Ovary (tissue), 9 donors: ENCODE data around the gene FXN. TPM values are rescaled to one million over a fixed set of nuclear protein-coding genes. Genes with fewer than 3 reads are reported as not detected.

Source experiments
- DNase-seq, 5 donors: peaks; one replicate each; pipeline ENCODE4 v3.0.0-alpha.2; 2019 to 2020
- H3K27ac ChIP-seq, 2 donors: fragments of 200-600 bp; one replicate each; pipeline versions ENCODE4 v1.5.1 to v1.8.0; 2019 to 2022
- H3K27me3 ChIP-seq: fragments of 200-600 bp; one replicate; pipeline ENCODE4 v1.8.0; 2022
- H3K36me3 ChIP-seq: fragments of 200-600 bp; sonication (generic); one replicate; pipeline ENCODE4 v1.5.1; 2019
- H3K4me1 ChIP-seq: one replicate; pipeline ENCODE4 v1.8.1; 2013; ENCODE audit warnings: mild to moderate bottlenecking, moderate library complexity; ENCODE audit not compliant: insufficient read depth
- H3K4me3 ChIP-seq: fragments of 200-600 bp; sonication (generic); one replicate; pipeline ENCODE4 v1.5.1; 2017
- H3K9me3 ChIP-seq, 2 donors: fragments of 200-600 bp in 1 of 2; sonication (generic) in 1 of 2; one replicate each; pipeline versions ENCODE4 v1.5.1 to v1.8.1; 2013 to 2019; ENCODE audit warnings: mild to moderate bottlenecking in 1 of 2, moderate library complexity in 1 of 2
- EP300 ChIP-seq: sonication (generic); formaldehyde crosslinking; IDR thresholded peaks from one replicate; pipeline ENCODE4 v1.6.1; 2017; ENCODE audit warnings: antibody characterized with exemption
- POLR2A ChIP-seq: fragments of 450-650 bp; IDR thresholded peaks from one replicate; pipeline ENCODE4 v1.6.1; 2017; ENCODE audit warnings: antibody characterized with exemption, mild to moderate bottlenecking, moderate library complexity
- WGBS, 3 donors: extraction: QIAGEN DNeasy Blood & Tissue Kit in 1 of 3; methylation state at CpG; one replicate each; pipeline versions ENCODE4 v1.1.5 to v1.1.7; 2013 to 2017; 5-methylcytosine and 5-hydroxymethylcytosine counted together
- intact Hi-C, 4 donors: fragments of 100-400 bp; cut with DNase I; formaldehyde crosslinking; loops; one replicate each; pipeline versions ENCODE4 v1.11.0 to v1.15.1; 2022 to 2023
- polyA plus RNA-seq, 2 donors: library from polyadenylated mRNA; stranded (reverse); fragments of 200-250 nt in 1 of 2; fragments of 350-450 nt in 1 of 2; fragmentation: Illumina TruSeq in 1 of 2; extraction: RNeasy Lipid Tissue Mini Kit (QIAGEN cat#74804) in 1 of 2; gene quantifications; one replicate each; pipeline ENCODE4 v1.2.3, GENCODE V29; 2013 to 2014
- total RNA-seq, 7 donors: library from RNA; depleted of rRNA in 2 of 7; stranded (reverse); fragments of >200 nt in 2 of 7; fragmentation: NEBNext Ultra II Directional in 3 of 7; extraction: Animal tissue kit (Norgen Biotek cat#: 25700) in 3 of 7; gene quantifications; one replicate each; pipeline versions ENCODE4 v1.1.0 to v1.2.4, GENCODE V29; 2016 to 2023
- TF ChIP-seq, protein P1 (sequence below), 3 donors: fragments of 450-650 bp in 2 of 3; fragments of 200-600 bp in 1 of 3; IDR thresholded peaks; one replicate each; pipeline versions ENCODE4 v1.5.1 to v1.8.0; 2016 to 2022; ENCODE audit warnings: antibody characterized with exemption in 3 of 3, mild to moderate bottlenecking in 1 of 3
- donor health status: DM: no; HTN: no; CAD: no; lungs with moderate emphysema.
- donor health status: DM: no; HTN: no; CAD: no.
- donor health status: Bipolar disorder and iron deficiency.
- donor health status: DM: yes; HTN: yes; CAD: no.
- donor health status: DM: no; HTN: no; CAD: no.
- donor health status: DM: yes; HTN: yes; CAD: no.

Gene FXN
- total and polyA plus RNA-seq, 9 donors: 4.5 to 29.2 (median 21.9) TPM

DNA sequence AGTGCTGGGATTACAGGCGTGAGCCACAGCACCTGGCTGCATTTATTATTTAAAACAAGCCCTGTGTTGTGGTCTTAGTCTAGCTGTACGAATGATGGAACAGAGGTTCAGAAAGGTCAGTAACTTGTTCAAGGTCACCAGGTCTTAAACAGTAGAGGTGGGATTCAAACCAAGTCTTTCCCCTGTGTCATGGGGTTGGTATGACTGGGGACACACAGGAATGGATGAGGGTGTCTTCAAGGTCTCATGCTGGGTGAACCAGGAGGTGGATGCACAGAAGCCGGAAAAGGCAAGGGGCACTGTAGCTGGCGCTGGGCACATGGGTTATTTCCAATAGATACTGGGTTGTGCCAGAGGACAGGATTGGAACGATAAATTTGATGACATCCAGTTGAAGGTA is 106.3 kb downstream of the FXN start:
- no peaks in the 10 kb centered on the region for H3K9me3 ChIP-seq
- TF ChIP-seq, protein P1, sequence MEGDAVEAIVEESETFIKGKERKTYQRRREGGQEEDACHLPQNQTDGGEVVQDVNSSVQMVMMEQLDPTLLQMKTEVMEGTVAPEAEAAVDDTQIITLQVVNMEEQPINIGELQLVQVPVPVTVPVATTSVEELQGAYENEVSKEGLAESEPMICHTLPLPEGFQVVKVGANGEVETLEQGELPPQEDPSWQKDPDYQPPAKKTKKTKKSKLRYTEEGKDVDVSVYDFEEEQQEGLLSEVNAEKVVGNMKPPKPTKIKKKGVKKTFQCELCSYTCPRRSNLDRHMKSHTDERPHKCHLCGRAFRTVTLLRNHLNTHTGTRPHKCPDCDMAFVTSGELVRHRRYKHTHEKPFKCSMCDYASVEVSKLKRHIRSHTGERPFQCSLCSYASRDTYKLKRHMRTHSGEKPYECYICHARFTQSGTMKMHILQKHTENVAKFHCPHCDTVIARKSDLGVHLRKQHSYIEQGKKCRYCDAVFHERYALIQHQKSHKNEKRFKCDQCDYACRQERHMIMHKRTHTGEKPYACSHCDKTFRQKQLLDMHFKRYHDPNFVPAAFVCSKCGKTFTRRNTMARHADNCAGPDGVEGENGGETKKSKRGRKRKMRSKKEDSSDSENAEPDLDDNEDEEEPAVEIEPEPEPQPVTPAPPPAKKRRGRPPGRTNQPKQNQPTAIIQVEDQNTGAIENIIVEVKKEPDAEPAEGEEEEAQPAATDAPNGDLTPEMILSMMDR (IDR thresholded peaks at IDR 0.05): no peak
- TF ChIP-seq POLR2A: no peak
- TF ChIP-seq EP300: no peak
- H3K27me3 ChIP-seq: no peaks in the 10 kb centered on the region
- intact Hi-C loops: loop anchor here in 1 of 4 donors (10.0 kb wide), 1 partner anchor 87 kb away; no protein-coding TSS in a partner anchor
- DNase-seq: no peak
- 71 to 79% (median 76%) methylated on average over 5 of the region's 5 CpGs for WGBS, 3 donors
- H3K27ac ChIP-seq: no peak overlapping the region
- H3K36me3 ChIP-seq: no peaks in the 10 kb centered on the region
- no peaks in the 10 kb centered on the region for H3K4me1 ChIP-seq
- no peak overlapping the region for H3K4me3 ChIP-seq

DNA sequence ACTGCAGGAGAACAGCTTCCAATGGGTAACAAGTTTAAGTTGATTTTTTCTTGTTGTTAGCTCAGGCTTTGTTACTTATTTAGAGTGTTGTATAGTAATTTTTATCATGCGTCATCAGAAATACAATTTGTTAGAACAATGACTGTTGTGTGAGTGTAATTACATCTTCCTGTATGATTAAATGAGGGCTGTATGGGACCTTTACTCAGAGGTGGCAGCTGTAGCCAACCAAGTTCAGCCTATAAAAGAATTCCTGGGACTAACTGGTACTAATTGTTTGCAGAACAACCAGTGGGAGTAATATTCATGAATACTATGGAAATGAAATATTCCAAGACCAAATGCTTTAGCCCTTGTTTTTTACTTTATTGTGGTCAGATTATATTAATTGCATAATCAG is 107.7 kb downstream of the FXN start:
- Histone ChIP-seq H3K9me3 (no peaks in the 10 kb centered on the region), H3K4me3 (no peak overlapping the region), H3K4me1 (no peaks in the 10 kb centered on the region), H3K36me3 (no peaks in the 10 kb centered on the region), H3K27me3 (no peaks in the 10 kb centered on the region), H3K27ac (no peak overlapping the region)
- 76 to 93% (median 89%) methylated on average over 1 of the region's 1 CpG for WGBS, 3 donors
- no peak for TF ChIP-seq EP300
- TF ChIP-seq, protein P1 (IDR thresholded peaks at IDR 0.05): no peak
- TF ChIP-seq POLR2A: no peak
- intact Hi-C loops: loop anchor here in 1 of 4 donors (10.0 kb wide), 1 partner anchor 88 kb away; no protein-coding TSS in a partner anchor
- DNase-seq: no peak

DNA sequence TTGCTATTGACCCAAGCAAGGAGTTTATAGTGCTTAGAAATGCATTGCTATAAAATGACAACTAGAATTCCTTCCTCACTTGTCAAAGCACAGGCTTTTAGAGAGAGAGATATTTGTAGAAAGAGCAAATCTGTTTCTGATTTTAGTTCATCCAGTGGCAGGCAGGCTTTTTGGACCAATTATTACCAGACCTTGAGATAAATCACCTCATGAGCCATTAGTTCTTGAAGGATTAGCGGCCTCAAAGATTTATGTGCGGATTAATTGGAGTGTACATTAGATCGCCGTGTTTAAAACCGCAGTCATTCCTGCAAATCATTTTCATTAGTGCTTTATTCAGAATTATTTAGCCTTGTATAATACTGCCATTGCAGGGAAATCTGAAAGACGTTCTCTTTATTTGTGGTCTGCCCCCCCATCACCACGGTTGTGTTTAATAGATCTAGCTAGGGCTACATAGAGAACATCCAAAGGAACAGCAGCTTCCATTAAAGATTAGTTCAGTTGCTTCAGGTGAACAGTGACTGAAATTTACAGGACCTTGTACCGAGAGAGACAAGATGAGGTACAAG is 109.7 kb downstream of the FXN start:
- Histone ChIP-seq H3K27ac (no peak overlapping the region), H3K27me3 (no peaks in the 10 kb centered on the region), H3K9me3 (no peaks in the 10 kb centered on the region), H3K4me1 (peaks cover 2% of the 10 kb centered on the region), H3K4me3 (no peak overlapping the region), H3K36me3 (no peaks in the 10 kb centered on the region)
- no peak for TF ChIP-seq EP300
- TF ChIP-seq, protein P1 (IDR thresholded peaks at IDR 0.05): no peak
- TF ChIP-seq POLR2A: no peak
- WGBS, 3 donors: 73 to 91% (median 89%) methylated on average over 8 of the region's 8 CpGs
- no peak for DNase-seq
- intact Hi-C loops: loop anchor here in 2 of 4 donors (1.0 to 10.0 kb wide), 2 partner anchors 90 to 251 kb away; no protein-coding TSS in a partner anchor

GRCh38 chr9:69147041-69147834 is 111.7 kb downstream of the FXN start:
- Histone ChIP-seq H3K4me1 (peaks cover 2% of the 10 kb centered on the region), H3K4me3 (no peak overlapping the region), H3K36me3 (no peaks in the 10 kb centered on the region), H3K27ac (no peak overlapping the region), H3K27me3 (no peaks in the 10 kb centered on the region), H3K9me3 (no peaks in the 10 kb centered on the region)
- no peak for DNase-seq
- TF ChIP-seq EP300 (no peak), POLR2A (no peak)
- TF ChIP-seq, protein P1 (IDR thresholded peaks at IDR 0.05): no peak
- 93 to 98% (median 97%) methylated on average over 11 of the region's 11 CpGs for WGBS, 3 donors
- intact Hi-C loops: loop anchor here in 1 of 4 donors (10.0 kb wide), 1 partner anchor 92 kb away; no protein-coding TSS in a partner anchor
